Hepatocyte (in vitro differentiated cells): ENCODE results near the gene CTDNEP1. TPM values are rescaled to one million over a fixed set of nuclear protein-coding genes. Genes with fewer than 3 reads are reported as not detected.

Experiments
- DNase-seq: peaks from one replicate; pipeline ENCODE4 v3.0.0-alpha.2; 2016; ENCODE audit warnings: low spot score
- H2AFZ ChIP-seq: fragments of 200-600 bp; sonication (generic); 2 replicates; pipeline ENCODE4 v1.6.0; 2016; ENCODE audit warnings: antibody characterized with exemption, mild to moderate bottlenecking
- H3K27ac ChIP-seq: fragments of 200-600 bp; sonication (generic); 2 replicates; pipeline ENCODE4 v1.5.1; 2016; ENCODE audit warnings: mild to moderate bottlenecking
- H3K27me3 ChIP-seq: fragments of 200-600 bp; sonication (generic); 2 replicates; pipeline ENCODE4 v1.6.1; 2016
- H3K36me3 ChIP-seq: fragments of 200-600 bp; sonication (generic); replicated peaks from 2 replicates; pipeline ENCODE4 v1.5.1; 2016; ENCODE audit warnings: low read depth; ENCODE audit not compliant: insufficient read depth
- H3K4me1 ChIP-seq: fragments of 200-600 bp; sonication (generic); 2 replicates; pipeline ENCODE4 v1.5.1; 2016; ENCODE audit warnings: mild to moderate bottlenecking, moderate library complexity; ENCODE audit not compliant: insufficient read depth
- H3K4me2 ChIP-seq: fragments of 200-600 bp; sonication (generic); 2 replicates; pipeline ENCODE4 v1.6.0; 2016
- H3K4me3 ChIP-seq: fragments of 200-600 bp; sonication (generic); 2 replicates; pipeline ENCODE4 v1.5.1; 2016; ENCODE audit warnings: mild to moderate bottlenecking
- H3K79me2 ChIP-seq: fragments of 200-600 bp; sonication (generic); 2 replicates; pipeline ENCODE4 v1.6.0; 2017; ENCODE audit warnings: mild to moderate bottlenecking
- H3K9me2 ChIP-seq: fragments of 200-600 bp; sonication (generic); replicated peaks from 2 replicates; pipeline ENCODE4 v1.6.0; 2017; ENCODE audit warnings: mild to moderate bottlenecking; ENCODE audit not compliant: insufficient read depth
- H3K9me3 ChIP-seq: fragments of 200-600 bp; sonication (generic); 2 replicates; pipeline ENCODE4 v1.5.1; 2016; ENCODE audit warnings: low read depth, mild to moderate bottlenecking
- H4K20me1 ChIP-seq: fragments of 200-600 bp; sonication (generic); 2 replicates; pipeline ENCODE4 v1.6.0; 2016; ENCODE audit warnings: mild to moderate bottlenecking; ENCODE audit not compliant: insufficient read depth, poor library complexity, severe bottlenecking
- CTCF ChIP-seq: fragments of 200-600 bp; sonication (generic); IDR thresholded peaks from 2 replicates; pipeline ENCODE4 v1.5.1; 2016; ENCODE audit warnings: antibody characterized with exemption, mild to moderate bottlenecking; ENCODE audit not compliant: poor library complexity
- EZH2 ChIP-seq: fragments of 200-600 bp; sonication (generic); IDR thresholded peaks from 2 replicates; pipeline ENCODE4 v1.6.1; 2016; ENCODE audit warnings: antibody characterized with exemption, mild to moderate bottlenecking, borderline replicate concordance
- EZH2phosphoT487 ChIP-seq: fragments of 200-600 bp; sonication (generic); IDR thresholded peaks from one replicate; pipeline ENCODE4 v1.6.1; 2018; ENCODE audit warnings: antibody characterized with exemption, mild to moderate bottlenecking, low read depth, moderate library complexity; ENCODE audit not compliant: unreplicated experiment, severe bottlenecking
- WGBS: methylation state at CpG from one replicate; pipeline ENCODE4 v1.1.6; 2016; ENCODE audit warnings: low lambda C conversion rate; ENCODE audit errors: missing lambda C conversion rate; 5-methylcytosine and 5-hydroxymethylcytosine counted together
- polyA plus RNA-seq: library from polyadenylated mRNA; unstranded; fragments of >200 nt; fragmentation: Nextera tagmentation; extraction: Ambion mirVana; gene quantifications from 2 replicates; pipeline ENCODE4 v1.2.1, GENCODE V29; 2016
- total RNA-seq: library from RNA; depleted of rRNA; stranded (reverse); fragments of >200 nt; gene quantifications from 2 replicates; pipeline ENCODE4 v1.2.3, GENCODE V29; 2014

The CTDNEP1 gene
- total and polyA plus RNA-seq, 2 experiments from 2014 or later: 44.6 to 86.9 TPM

DNA sequence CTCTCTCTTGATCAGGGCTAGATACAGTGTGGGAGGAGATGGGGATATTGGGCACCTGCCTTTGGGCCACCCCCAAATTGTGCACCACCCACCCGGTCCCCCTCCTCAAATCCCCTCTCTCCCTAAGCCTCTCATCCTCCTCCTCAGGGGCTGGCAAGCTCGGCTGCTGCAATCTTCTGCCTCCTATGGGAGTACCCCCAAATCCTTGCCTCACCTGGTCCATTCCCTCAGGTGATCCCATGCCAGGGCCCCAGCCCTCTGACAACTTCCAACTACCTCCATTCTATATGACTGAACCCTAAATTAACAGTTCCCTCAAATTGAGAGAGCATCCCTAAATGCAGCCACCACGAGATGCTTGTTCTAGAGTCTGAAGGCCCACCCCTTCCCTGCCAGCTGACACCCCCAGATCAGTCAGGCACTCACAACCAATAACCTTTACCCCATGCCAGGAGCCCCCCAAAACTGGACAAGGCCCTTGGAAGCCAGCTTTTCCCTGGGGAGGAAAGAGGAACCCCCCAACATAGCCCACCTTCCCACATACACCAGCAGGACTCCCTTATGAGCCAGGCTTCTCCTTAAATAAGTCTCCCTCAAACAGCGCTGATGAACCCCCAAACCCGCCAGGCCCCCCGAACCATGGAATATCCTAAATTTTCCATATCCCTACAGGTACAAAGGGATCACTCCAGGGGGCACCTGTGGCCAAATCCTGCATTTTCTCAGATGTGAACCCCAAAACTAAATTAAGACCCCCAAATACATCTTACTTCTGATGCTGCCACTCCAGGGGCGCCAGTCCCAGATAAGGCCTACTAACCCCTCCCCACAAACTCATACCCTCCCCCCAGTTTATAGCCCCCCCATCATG lies 35.1 kb downstream of the CTDNEP1 start:
- Histone ChIP-seq H3K27me3 (no peaks in the 10 kb centered on the region), H3K4me3 (peak overlapping the region; percentile 38), H4K20me1 (peaks cover 9% of the 10 kb centered on the region), H3K9me2 (no peaks in the 10 kb centered on the region), H2AFZ (no peak overlapping the region), H3K4me2 (peak overlapping the region; percentile 80), H3K27ac (peak overlapping the region; percentile 72), H3K9me3 (no peaks in the 10 kb centered on the region), H3K79me2 (peaks cover 53% of the 10 kb centered on the region), H3K4me1 (peaks cover 44% of the 10 kb centered on the region), H3K36me3 (no peaks in the 10 kb centered on the region)
- 15% methylated on average over 7 of the region's 7 CpGs for WGBS
- no peak for DNase-seq
- TF ChIP-seq CTCF (no peak), EZH2phosphoT487 (no peak), EZH2 (no peak)

DNA sequence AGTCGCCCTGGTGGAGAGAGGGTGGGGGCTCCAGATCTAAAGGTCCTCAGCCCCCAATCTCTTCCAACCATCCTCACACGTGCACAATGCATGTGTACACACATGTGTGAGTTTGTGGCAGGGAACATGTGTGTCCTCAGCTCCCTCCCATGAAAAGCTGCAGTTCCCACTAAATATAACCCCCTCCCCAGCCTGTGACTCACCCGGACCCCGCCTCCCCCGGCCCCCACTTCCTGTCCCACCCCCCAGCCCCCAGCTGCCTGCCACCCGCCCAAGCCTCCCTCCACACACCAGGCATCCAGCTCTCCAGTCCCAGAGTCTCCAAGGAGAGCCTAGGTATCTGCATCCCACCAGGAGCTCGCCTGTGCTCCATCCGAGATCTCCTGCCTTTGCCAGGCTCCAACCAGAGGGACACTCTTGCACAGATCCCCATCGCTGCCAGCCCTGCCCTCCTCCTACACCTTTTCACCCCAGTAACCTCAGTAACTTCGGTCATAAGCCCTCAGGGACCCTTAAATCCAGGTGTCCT lies 35.8 kb downstream of the CTDNEP1 start:
- Histone ChIP-seq H4K20me1 (peaks cover 12% of the 10 kb centered on the region), H3K4me2 (peak overlapping the region; percentile 80), H3K4me1 (peaks cover 36% of the 10 kb centered on the region), H3K27me3 (no peaks in the 10 kb centered on the region), H3K79me2 (peaks cover 51% of the 10 kb centered on the region), H3K36me3 (no peaks in the 10 kb centered on the region), H3K27ac (peak overlapping the region; percentile 82), H3K9me2 (no peaks in the 10 kb centered on the region), H3K4me3 (no peak overlapping the region), H3K9me3 (no peaks in the 10 kb centered on the region), H2AFZ (no peak overlapping the region)
- no peak for TF ChIP-seq CTCF
- no peak for TF ChIP-seq EZH2
- no peak for TF ChIP-seq EZH2phosphoT487
- DNase-seq: no peak
- 19% methylated on average over 10 of the region's 10 CpGs for WGBS

DNA sequence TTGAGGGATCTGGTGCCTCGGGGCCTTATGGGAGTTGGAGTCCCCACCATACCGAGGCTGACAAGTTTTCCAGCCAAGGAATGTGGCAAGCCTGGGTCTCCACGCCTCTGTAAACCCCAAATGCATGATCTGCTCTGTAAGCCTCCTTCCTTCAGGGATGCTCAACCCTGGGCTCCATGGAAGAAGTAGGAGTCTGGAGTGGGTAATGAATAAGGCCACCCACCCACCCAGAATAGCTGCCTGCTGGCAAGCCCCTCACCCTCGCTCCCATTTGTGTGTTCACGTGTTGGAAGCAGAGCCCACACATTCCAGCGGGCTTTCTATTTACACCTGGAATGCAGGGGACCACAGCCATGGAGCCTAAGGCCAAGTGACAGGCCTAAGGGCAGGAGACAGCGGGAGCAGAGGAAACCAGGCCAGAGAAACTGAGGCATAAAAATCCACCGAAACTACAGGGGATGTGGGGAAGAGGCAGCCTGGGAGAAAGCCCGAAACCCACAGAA lies 36.3 kb downstream of the CTDNEP1 start:
- H3K27me3 ChIP-seq: no peaks in the 10 kb centered on the region
- no peak overlapping the region for H3K4me3 ChIP-seq
- no peaks in the 10 kb centered on the region for H3K9me3 ChIP-seq
- H3K9me2 ChIP-seq: no peaks in the 10 kb centered on the region
- DNase-seq: no peak
- TF ChIP-seq EZH2 (no peak), CTCF (no peak), EZH2phosphoT487 (no peak)
- peaks cover 56% of the 10 kb centered on the region for H3K79me2 ChIP-seq
- peak overlapping the region; percentile 82 for H3K27ac ChIP-seq
- H4K20me1 ChIP-seq: peaks cover 12% of the 10 kb centered on the region
- H2AFZ ChIP-seq: no peak overlapping the region
- WGBS: 8% methylated on average over 9 of the region's 9 CpGs
- H3K4me2 ChIP-seq: peak overlapping the region; percentile 80
- H3K4me1 ChIP-seq: peaks cover 34% of the 10 kb centered on the region
- no peaks in the 10 kb centered on the region for H3K36me3 ChIP-seq
